SK-N-SH (cell line): Measurements from ENCODE around the gene ADGRL3. TPM values are rescaled to one million over a fixed set of nuclear protein-coding genes. Genes with fewer than 3 reads are reported as not detected.

Source experiments
- CTCF ChIA-PET: fragments of 300-600, 350-600 bp; formaldehyde crosslinking; extraction: SDS; loops from one replicate; lab custom pipeline; 2021; lab: Yijun Ruan, JAX
- POLR2A ChIA-PET: fragments of 350-600 bp; sonication (Branson Sonifier 250); formaldehyde crosslinking; extraction: SDS; loops from one replicate; lab custom pipeline; 2020; ENCODE audit warnings: antibody characterized with exemption, inconsistent platforms; lab: Yijun Ruan, JAX
- DNase-seq: peaks from one replicate; pipeline ENCODE4 v3.0.0; 2012
- H2AFZ ChIP-seq: fragments of 200-600 bp; sonication (generic); 2 replicates; pipeline ENCODE4 v1.8.1; 2016; ENCODE audit warnings: antibody characterized with exemption, mild to moderate bottlenecking, low read depth
- H3F3A ChIP-seq: fragments of 200-600 bp; sonication (generic); replicated peaks from 2 replicates; pipeline ENCODE3; 2016; ENCODE audit warnings: antibody characterized with exemption, mild to moderate bottlenecking; ENCODE audit not compliant: insufficient read depth
- H3K27ac ChIP-seq, 2 experiments: fragments of 200-500 bp in 1 of 2; fragments of 200-600 bp in 1 of 2; sonication (Bioruptor generic) in 1 of 2; sonication (generic), shearing (Covaris generic) in 1 of 2; 2 replicates each; pipeline versions ENCODE4 v1.5.1 to v1.6.1; 2014 to 2016; ENCODE audit warnings: low read depth in 2 of 2, inconsistent platforms in 1 of 2, low read length in 1 of 2, mild to moderate bottlenecking in 1 of 2, mixed read lengths in 1 of 2
- H3K27me3 ChIP-seq: fragments of 200-600 bp; sonication (generic), shearing (Covaris generic); 2 replicates; pipeline ENCODE4 v1.6.1; 2016; ENCODE audit warnings: mixed run types; ENCODE audit not compliant: insufficient read depth
- H3K36me3 ChIP-seq, 2 experiments: fragments of 200-500 bp in 1 of 2; fragments of 200-600 bp in 1 of 2; sonication (Bioruptor generic) in 1 of 2; sonication (generic) in 1 of 2; replicated peaks in 1 of 2; 2 replicates each; pipeline versions ENCODE3 to v1.5.1; 2014 to 2016; ENCODE audit warnings: low read length in 1 of 2, mild to moderate bottlenecking in 1 of 2; ENCODE audit not compliant: insufficient read depth in 2 of 2, control insufficient read depth in 1 of 2
- H3K4me1 ChIP-seq, 2 experiments: fragments of 200-500 bp in 1 of 2; fragments of 200-600 bp in 1 of 2; sonication (Bioruptor generic) in 1 of 2; sonication (generic), shearing (Covaris generic) in 1 of 2; 2 replicates each; pipeline versions ENCODE4 v1.5.1 to v1.6.1; 2014 to 2016; ENCODE audit warnings: low read depth in 1 of 2, low read length in 1 of 2, mixed run types in 1 of 2; ENCODE audit not compliant: insufficient read depth in 2 of 2, control insufficient read depth in 1 of 2
- H3K4me2 ChIP-seq: fragments of 200-600 bp; sonication (generic), shearing (Covaris generic); 2 replicates; pipeline ENCODE4 v1.6.1; 2017; ENCODE audit warnings: mixed run types
- H3K4me3 ChIP-seq, 2 experiments: fragments of 200-500 bp in 1 of 2; fragments of 200-600 bp in 1 of 2; sonication (Bioruptor generic) in 1 of 2; sonication (generic), shearing (Covaris generic) in 1 of 2; 2 replicates each; pipeline versions ENCODE4 v1.5.1 to v1.8.1; 2014 to 2016; ENCODE audit warnings: low read depth in 2 of 2, inconsistent platforms in 1 of 2, low read length in 1 of 2, mild to moderate bottlenecking in 1 of 2, mixed read lengths in 1 of 2, moderate library complexity in 1 of 2
- H3K79me2 ChIP-seq: fragments of 200-600 bp; sonication (generic); 2 replicates; pipeline ENCODE4 v1.8.1; 2017; ENCODE audit warnings: mild to moderate bottlenecking; ENCODE audit not compliant: insufficient read depth
- H3K9ac ChIP-seq: fragments of 200-600 bp; sonication (generic); 2 replicates; pipeline ENCODE4 v1.6.1; 2017; ENCODE audit warnings: mixed run types
- H3K9me2 ChIP-seq: fragments of 200-600 bp; sonication (generic); 2 replicates; pipeline ENCODE4 v1.6.1; 2017; ENCODE audit warnings: mixed run types
- H3K9me3 ChIP-seq: fragments of 200-600 bp; sonication (generic); 2 replicates; pipeline ENCODE4 v1.6.1; 2017; ENCODE audit warnings: mixed run types, mild to moderate bottlenecking, moderate library complexity
- H4K20me1 ChIP-seq: fragments of 200-600 bp; sonication (generic); 2 replicates; pipeline ENCODE4 v1.6.1; 2017; ENCODE audit warnings: mild to moderate bottlenecking, mixed run types; ENCODE audit not compliant: insufficient read depth
- EP300 ChIP-seq, 2 experiments: IDR thresholded peaks; 2 replicates each; pipeline versions ENCODE4 v1.4.0 to v1.6.1; 2012; ENCODE audit warnings: borderline replicate concordance in 1 of 2, low read depth in 1 of 2, low read length in 1 of 2
- RCOR1 ChIP-seq: fragments of 150-350 bp; IDR thresholded peaks from 2 replicates; pipeline ENCODE4 v1.6.1; 2017; ENCODE audit warnings: antibody characterized with exemption, low read length
- TCF12 ChIP-seq: IDR thresholded peaks from 2 replicates; pipeline ENCODE4 v1.4.0; 2012
- TEAD4 ChIP-seq: IDR thresholded peaks from 2 replicates; pipeline ENCODE4 v1.4.0; 2012; ENCODE audit warnings: mild to moderate bottlenecking, borderline replicate concordance; ENCODE audit not compliant: insufficient read depth
- polyA plus RNA-seq, 3 experiments: library from polyadenylated mRNA; depleted of rRNA; stranded (reverse); fragments of >200 nt; gene quantifications; 2 replicates each; pipeline ENCODE4 v1.2.3, GENCODE V29; 2012
- small RNA-seq, 7 experiments: library from RNA; depleted of rRNA; stranded (forward); fragments of <200 nt; gene quantifications; one replicate each; pipeline ENCODE3, GENCODE V24; 2012
- TF ChIP-seq, protein P1 (sequence below): IDR thresholded peaks from 2 replicates; pipeline ENCODE4 v1.4.0; 2012; ENCODE audit warnings: low read depth, borderline replicate concordance

ADGRL3 gene
- polyA plus RNA-seq, 1 of the 3 experiments (the other 2 are of a cell fraction): 0.03 TPM

DNA sequence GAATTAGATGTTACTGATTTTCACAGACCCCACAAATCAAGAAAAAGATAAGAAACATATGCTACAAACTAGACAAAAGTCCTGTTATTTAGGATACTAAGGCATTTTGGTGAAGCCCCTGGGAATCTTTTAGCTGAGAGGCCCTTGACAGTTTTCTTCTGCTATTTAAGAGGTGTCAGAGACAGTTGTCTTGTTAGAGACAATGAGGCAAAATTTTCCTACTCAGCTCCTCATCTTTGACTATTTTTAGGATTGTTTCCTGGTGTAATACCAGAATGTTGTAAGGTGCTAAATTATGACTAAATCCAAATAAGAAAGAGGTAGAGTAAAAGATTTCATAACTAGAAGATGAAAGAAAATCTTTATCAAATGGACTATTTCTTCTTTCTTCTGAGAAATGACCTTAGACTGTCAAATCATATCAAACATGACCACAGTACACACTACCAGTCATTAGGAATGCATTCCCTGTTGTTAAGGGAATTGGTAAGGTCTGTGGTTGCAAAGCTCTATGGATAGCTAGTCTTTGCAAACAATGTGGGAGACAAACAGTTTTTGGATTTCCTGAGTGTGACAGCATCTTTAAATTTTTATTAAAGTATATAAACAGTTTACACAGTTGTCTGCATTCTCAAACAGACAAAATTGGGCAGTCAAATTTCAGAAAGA is 926.1 kb downstream of the ADGRL3 start:
- TF ChIP-seq EP300 (IDR thresholded peaks at IDR 0.05; ENCODE audit: borderline replicate concordance in 1 of 2, low read depth in 1 of 2, low read length in 1 of 2) (no peak), RCOR1 (no peak), TCF12 (no peak), TEAD4 (no peak)
- TF ChIP-seq, protein P1, sequence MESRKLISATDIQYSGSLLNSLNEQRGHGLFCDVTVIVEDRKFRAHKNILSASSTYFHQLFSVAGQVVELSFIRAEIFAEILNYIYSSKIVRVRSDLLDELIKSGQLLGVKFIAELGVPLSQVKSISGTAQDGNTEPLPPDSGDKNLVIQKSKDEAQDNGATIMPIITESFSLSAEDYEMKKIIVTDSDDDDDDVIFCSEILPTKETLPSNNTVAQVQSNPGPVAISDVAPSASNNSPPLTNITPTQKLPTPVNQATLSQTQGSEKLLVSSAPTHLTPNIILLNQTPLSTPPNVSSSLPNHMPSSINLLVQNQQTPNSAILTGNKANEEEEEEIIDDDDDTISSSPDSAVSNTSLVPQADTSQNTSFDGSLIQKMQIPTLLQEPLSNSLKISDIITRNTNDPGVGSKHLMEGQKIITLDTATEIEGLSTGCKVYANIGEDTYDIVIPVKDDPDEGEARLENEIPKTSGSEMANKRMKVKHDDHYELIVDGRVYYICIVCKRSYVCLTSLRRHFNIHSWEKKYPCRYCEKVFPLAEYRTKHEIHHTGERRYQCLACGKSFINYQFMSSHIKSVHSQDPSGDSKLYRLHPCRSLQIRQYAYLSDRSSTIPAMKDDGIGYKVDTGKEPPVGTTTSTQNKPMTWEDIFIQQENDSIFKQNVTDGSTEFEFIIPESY: no peak
- H3K4me3 ChIP-seq: no peak overlapping the region
- H3K9ac ChIP-seq: no peak overlapping the region
- no peaks in the 10 kb centered on the region for H3K79me2 ChIP-seq
- no peak overlapping the region for H3K27ac ChIP-seq
- H3K4me1 ChIP-seq: no peaks in the 10 kb centered on the region
- H3K36me3 ChIP-seq: no peaks in the 10 kb centered on the region
- no peak overlapping the region for H3K4me2 ChIP-seq
- H3K9me2 ChIP-seq: no peaks in the 10 kb centered on the region
- no peak for DNase-seq
- no peak overlapping the region for H2AFZ ChIP-seq
- no peaks in the 10 kb centered on the region for H3K9me3 ChIP-seq
- no peaks in the 10 kb centered on the region for H3F3A ChIP-seq
- ChIA-PET POLR2A (no interaction called here), CTCF (no interaction called here)
- H4K20me1 ChIP-seq: no peaks in the 10 kb centered on the region
- H3K27me3 ChIP-seq: no peaks in the 10 kb centered on the region

Small RNA genes lying within 50 kb of the gene (small RNA-seq; reads per million reads assigned to genes)
- gene RF00019: 0 reads per million in 7 experiments
